GM12873 (cell line): ENCODE measurements around the gene ATG9A.

ENCODE experiments used
- TF ChIP-seq, protein P1 (sequence below): IDR thresholded peaks from 2 replicates; pipeline ENCODE4 v1.5.1; 2012; ENCODE audit warnings: low read depth, mild to moderate bottlenecking, moderate library complexity, low read length, control low read depth; ENCODE audit not compliant: insufficient read depth; ENCODE audit errors: missing control alignments

The ATG9A gene

DNA sequence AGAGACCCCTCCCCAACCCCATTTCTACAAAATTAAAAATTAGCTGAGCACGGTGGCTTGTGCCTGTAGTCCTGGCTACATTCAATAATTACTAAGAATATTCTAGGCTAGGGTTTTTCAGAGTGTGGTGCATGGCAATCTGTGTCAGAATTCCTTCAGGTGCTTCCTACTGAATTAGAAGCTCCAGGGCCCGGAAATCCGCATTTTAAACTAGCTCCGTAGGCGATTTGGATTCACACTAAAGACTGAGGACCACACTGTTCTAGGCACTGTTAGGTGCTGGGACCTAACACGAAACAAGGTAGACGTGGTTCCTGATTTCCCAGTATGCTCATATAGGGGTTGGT, 23.5 kb downstream of the ATG9A start:
- TF ChIP-seq, protein P1, sequence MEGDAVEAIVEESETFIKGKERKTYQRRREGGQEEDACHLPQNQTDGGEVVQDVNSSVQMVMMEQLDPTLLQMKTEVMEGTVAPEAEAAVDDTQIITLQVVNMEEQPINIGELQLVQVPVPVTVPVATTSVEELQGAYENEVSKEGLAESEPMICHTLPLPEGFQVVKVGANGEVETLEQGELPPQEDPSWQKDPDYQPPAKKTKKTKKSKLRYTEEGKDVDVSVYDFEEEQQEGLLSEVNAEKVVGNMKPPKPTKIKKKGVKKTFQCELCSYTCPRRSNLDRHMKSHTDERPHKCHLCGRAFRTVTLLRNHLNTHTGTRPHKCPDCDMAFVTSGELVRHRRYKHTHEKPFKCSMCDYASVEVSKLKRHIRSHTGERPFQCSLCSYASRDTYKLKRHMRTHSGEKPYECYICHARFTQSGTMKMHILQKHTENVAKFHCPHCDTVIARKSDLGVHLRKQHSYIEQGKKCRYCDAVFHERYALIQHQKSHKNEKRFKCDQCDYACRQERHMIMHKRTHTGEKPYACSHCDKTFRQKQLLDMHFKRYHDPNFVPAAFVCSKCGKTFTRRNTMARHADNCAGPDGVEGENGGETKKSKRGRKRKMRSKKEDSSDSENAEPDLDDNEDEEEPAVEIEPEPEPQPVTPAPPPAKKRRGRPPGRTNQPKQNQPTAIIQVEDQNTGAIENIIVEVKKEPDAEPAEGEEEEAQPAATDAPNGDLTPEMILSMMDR: no peak

DNA sequence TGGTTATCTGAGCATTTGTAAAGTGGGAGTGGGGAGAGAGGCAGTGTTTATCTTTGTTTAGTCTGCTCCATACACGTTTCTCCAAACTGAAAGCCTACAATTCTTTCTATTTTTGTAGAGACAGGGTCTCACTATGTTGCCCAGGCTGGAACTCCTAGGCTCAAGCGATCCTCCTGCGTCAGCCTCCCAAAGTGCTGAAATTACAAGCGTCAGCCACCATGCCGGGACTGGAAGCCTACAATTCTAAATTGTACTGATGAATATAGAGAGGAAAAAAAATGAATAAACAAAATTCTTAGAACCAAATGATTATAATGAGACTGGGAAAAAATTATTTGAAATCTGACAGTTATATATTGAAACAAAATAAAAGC, 24.3 kb downstream of the ATG9A start:
- TF ChIP-seq, protein P1: no peak

DNA sequence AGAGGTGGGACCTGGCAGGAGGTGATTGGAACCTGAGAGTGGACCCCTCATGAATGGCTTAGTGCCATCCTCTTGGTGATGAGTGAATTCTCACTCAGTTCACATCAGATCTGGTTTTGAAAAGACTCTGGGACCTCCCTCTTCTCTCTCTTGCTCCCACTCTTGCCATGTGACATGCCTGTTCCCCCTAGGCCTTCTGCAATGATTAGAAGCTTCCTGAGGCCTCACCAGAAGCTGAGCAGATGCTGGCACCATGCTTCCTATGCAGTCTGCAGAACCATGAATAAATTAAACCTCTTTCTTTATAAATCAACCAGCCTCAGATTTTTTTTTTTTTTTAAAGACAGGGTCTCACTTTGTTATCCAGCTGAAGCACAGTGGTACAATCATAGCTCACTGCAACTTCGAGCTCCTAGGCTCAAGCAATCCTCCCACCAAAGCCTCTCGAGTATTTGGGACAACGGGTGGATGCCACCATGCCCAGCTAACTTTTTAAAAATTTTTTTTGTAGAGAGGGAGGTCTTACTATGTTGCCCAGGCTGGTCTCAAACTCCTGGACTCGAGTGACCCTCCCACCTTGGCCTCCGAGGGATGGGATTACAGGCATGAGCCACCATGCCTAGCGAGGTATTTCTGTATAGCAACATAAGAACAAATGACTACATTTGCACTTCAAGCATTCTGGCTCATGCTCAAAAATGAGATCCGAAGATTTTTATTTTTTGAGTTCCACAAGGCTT, 24.8 kb downstream of the ATG9A start:
- TF ChIP-seq, protein P1: no peak

DNA sequence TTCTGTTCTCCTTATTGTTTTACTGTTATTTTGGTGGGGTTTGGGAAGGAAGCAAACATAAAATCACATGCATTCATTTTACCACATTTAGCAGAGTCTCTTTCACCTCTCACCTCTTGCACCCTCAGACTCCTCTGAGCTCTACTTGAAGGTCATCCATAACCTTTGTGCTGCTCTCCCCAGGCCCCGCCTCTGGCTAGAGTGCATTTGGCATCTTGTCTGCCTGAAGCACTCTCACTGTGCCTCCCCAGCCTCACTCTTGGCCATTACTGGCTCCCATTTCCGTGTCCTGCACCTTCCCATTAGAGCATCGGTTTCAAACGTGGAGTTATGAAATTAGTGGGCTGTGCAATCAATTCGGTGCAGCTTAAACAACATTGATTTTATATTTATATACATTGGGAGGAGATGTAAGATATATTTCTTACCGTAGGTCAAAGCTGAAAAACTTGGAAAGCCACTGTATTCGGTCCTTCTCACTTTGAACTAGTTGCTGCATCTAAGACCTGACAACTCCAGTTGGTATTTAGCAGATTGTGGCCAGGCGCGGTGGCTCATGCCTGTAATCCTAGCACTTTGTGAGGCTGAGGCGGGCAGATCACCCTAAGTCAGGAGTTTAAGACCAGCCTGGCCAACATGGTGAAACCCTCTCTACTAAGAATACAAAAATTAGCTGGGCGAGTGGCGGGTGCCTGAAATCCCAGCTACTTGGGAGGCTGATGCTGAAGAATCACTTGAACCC, 29.8 kb downstream of the ATG9A start:
- TF ChIP-seq, protein P1: no peak

DNA sequence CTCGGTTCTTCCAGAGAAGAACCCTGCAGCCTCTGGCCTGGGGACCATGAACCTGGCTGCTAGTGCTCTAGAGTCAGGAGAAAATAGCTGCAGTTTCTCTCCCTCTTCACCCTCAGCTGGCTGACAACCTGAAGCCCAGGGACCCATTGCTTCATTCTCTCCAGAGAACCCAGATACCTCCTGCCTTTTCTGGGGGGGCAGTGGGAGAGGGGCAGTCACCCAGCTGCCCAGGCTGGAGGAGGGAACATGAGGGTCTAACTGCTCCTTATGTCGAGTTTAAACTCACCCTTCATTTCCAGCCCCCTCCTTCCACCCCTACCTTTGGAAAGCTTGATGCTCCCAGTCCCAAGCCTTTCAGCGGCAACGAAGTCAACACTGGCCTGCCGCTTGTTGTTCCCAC, 30.5 kb downstream of the ATG9A start:
- TF ChIP-seq, protein P1: no peak

DNA sequence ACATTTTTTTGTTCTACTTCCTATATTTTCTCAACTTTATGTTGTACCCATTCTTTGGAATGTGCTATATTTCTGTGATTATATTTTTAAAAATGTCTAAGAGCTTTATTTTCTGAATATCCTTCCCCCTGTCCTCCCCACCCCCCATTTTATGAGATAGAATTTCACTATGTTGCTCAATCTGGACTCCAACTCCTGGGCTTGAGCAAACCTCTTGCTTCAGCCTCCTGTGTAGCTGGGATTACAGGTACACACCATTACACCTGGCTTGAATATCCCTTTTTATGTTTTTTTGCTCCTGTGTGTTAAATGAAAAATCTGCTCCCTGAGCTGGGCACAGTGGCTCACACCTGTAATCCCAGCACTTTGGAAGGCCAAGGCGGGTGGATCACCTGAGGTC, 32.0 kb downstream of the ATG9A start:
- TF ChIP-seq, protein P1: no peak

DNA sequence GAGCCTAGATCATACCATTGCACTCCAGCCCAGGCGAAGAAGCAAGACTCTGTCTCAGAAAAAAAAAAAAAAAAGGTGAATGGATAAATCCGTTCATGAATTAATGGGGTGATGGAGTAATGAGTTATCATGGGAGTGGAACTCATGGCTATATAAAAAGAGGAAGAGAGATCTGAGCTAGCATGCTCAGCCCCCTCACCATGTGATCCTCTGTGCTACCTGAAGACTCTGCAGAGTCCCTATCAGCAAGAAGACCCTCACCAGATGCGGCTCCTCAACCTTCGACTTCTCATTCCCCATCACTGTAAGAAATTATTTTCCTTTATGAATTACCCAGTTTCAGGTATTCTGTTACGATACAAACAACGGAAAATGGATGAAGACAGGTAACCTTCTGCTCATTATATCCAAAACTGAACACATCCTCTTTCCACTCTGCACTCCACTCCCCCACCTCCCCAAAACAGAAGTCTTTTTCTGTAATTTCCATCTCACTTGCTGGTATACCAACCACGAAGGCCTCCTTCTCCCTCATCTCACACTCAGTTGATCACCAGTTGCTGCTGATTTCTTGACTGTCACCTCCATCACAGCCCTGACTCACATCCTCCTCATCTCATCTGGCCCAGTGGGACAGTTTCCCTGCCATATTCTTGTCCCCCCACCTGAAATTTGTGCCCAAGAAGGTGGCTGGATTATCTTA, 42.5 kb downstream of the ATG9A start:
- TF ChIP-seq, protein P1: no peak
